Type B pancreatic cell (in vitro differentiated cells): ENCODE measurements around the gene FGD4. TPM values are rescaled to one million over a fixed set of nuclear protein-coding genes. Genes with fewer than 3 reads are reported as not detected.

Experiments used
- DNase-seq: peaks from one replicate; pipeline ENCODE4 v3.0.0; 2021; ENCODE audit warnings: mixed read lengths; ENCODE audit not compliant: unreplicated experiment; ENCODE audit errors: extremely low spot score
- H3K27ac Mint-ChIP-seq: 2 replicates; pipeline ENCODE4 v1.8.0; 2021; ENCODE audit warnings: mild to moderate bottlenecking, mixed read lengths
- H3K27me3 Mint-ChIP-seq: 2 replicates; pipeline ENCODE4 v1.8.0; 2021; ENCODE audit warnings: mixed read lengths
- H3K36me3 Mint-ChIP-seq: 2 replicates; pipeline ENCODE4 v1.8.0; 2021; ENCODE audit warnings: mixed read lengths
- H3K4me1 Mint-ChIP-seq: one replicate; pipeline ENCODE4 v1.8.0; 2021; ENCODE audit warnings: mixed read lengths; ENCODE audit not compliant: unreplicated experiment
- H3K4me3 Mint-ChIP-seq: 2 replicates; pipeline ENCODE4 v1.8.0; 2021; ENCODE audit warnings: mild to moderate bottlenecking, mixed read lengths
- H3K9me3 Mint-ChIP-seq: 2 replicates; pipeline ENCODE4 v1.8.0; 2021; ENCODE audit warnings: mixed read lengths
- CTCF ChIP-seq: fragments of 200-600 bp; sonication (generic); conservative IDR thresholded peaks from 2 replicates; pipeline ENCODE4 v1.5.0; 2021; ENCODE audit warnings: antibody characterized with exemption, mild to moderate bottlenecking
- total RNA-seq: library from RNA; stranded (reverse); gene quantifications from 2 replicates; pipeline ENCODE4 v1.2.1, GENCODE V29; 2021; ENCODE audit warnings: low replicate concordance

FGD4 gene
- total RNA-seq, 1 donor from 2014 or later: 26.7 TPM

GRCh38 chr12:32587581-32588495 is 188.5 kb downstream of the FGD4 start:
- Mint-ChIP-seq H3K4me1 (peaks cover 4% of the 10 kb centered on the region), H3K27me3 (no peaks in the 10 kb centered on the region), H3K4me3 (no peak overlapping the region), H3K27ac (no peak overlapping the region), H3K9me3 (no peaks in the 10 kb centered on the region), H3K36me3 (peaks cover 22% of the 10 kb centered on the region)
- DNase-seq: no peak
- TF ChIP-seq CTCF: no peak

- DNase-seq: no peak
Observed at GRCh38 chr12:32588604-32589003, 189.2 kb downstream of the FGD4 start.

GRCh38 chr12:32589165-32589865 is 190.0 kb downstream of the FGD4 start:
- TF ChIP-seq CTCF: no peak
- no peaks in the 10 kb centered on the region for H3K9me3 Mint-ChIP-seq
- H3K4me1 Mint-ChIP-seq: peaks cover 4% of the 10 kb centered on the region
- no peak overlapping the region for H3K27ac Mint-ChIP-seq
- H3K36me3 Mint-ChIP-seq: peaks cover 25% of the 10 kb centered on the region
- DNase-seq: no peak
- no peak overlapping the region for H3K4me3 Mint-ChIP-seq
- H3K27me3 Mint-ChIP-seq: no peaks in the 10 kb centered on the region

More at GRCh38 chr12:32588604-32589003, 189.2 kb downstream of the FGD4 start:
- H3K27me3 Mint-ChIP-seq: no peaks in the 10 kb centered on the region
- no peak overlapping the region for H3K4me3 Mint-ChIP-seq
- peaks cover 23% of the 10 kb centered on the region for H3K36me3 Mint-ChIP-seq
- H3K27ac Mint-ChIP-seq: no peak overlapping the region
- TF ChIP-seq CTCF: no peak
- no peaks in the 10 kb centered on the region for H3K9me3 Mint-ChIP-seq
- peaks cover 4% of the 10 kb centered on the region for H3K4me1 Mint-ChIP-seq

GRCh38 chr12:32595251-32595650 is 195.9 kb downstream of the FGD4 start:
- Mint-ChIP-seq H3K4me3 (no peak overlapping the region), H3K36me3 (peaks cover 28% of the 10 kb centered on the region), H3K9me3 (no peaks in the 10 kb centered on the region), H3K27me3 (no peaks in the 10 kb centered on the region), H3K27ac (no peak overlapping the region), H3K4me1 (no peaks in the 10 kb centered on the region)
- no peak for TF ChIP-seq CTCF
- no peak for DNase-seq

GRCh38 chr12:32596030-32596429 is 196.7 kb downstream of the FGD4 start:
- Mint-ChIP-seq H3K9me3 (no peaks in the 10 kb centered on the region), H3K27me3 (no peaks in the 10 kb centered on the region), H3K27ac (no peak overlapping the region), H3K36me3 (peaks cover 26% of the 10 kb centered on the region), H3K4me1 (no peaks in the 10 kb centered on the region), H3K4me3 (no peak overlapping the region)
- no peak for TF ChIP-seq CTCF
- no peak for DNase-seq
